ENCODE measurements around the gene CD44. TPM values are rescaled to one million over a fixed set of nuclear protein-coding genes. Genes with fewer than 3 reads are reported as not detected.

Gene CD44
- total RNA-seq, 4 donors from 2014 or later = 67.1 to 180 (median 84.8) TPM

DNA sequence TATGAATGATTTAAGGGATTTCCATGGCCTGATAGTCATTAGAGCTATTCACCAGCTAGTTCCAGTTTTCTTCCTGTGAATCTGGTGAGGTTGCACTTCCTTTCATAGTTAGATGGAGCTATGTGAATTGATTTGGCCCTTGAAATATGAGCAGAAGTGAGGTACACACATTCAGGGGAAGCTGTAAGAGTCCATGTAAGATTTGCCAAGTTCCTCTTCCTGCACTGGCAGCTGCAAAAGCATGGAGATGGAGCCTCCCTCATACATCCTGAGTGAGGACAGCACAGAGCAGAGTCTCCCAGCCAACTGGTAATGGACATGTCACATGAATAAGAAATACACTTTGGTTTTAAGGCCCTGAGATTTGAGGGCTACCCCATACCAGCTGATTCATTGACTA, 111.7 kb downstream of the CD44 start:
- no peak for TF ChIP-seq POLR2A (IDR thresholded peaks at IDR 0.05)
- Histone ChIP-seq H3K4me3 (no peak overlapping the region), H3K36me3 (no peaks in the 10 kb centered on the region), H3K9me3 (no peaks in the 10 kb centered on the region), H3K27ac (no peak overlapping the region), H3K27me3 (no peaks in the 10 kb centered on the region), H3K4me1 (no peaks in the 10 kb centered on the region)
- no peak for DNase-seq (ENCODE audit: low spot score in 2 of 2)

DNA sequence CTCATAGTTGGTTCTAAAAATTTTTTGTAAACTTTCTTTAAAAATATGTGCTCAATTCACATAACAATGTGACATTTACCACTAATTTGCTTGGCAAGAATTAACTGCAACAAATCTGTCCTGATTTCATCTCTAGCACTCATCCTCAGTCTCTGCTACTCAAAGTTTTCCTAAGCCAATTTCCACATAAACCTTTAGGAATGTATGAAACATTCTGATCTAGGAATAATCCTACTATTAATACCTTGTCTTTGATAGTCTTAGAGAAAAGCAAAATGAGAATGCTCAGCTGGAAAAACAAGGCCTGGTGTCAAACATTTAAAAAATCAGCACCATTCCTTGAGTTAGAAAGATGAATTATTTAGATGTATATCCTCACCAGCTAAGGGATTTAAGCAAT, 114.3 kb downstream of the CD44 start:
- H3K27me3 ChIP-seq = no peaks in the 10 kb centered on the region
- no peak for DNase-seq (ENCODE audit: low spot score in 2 of 2)
- no peaks in the 10 kb centered on the region for H3K36me3 ChIP-seq
- TF ChIP-seq CTCF (IDR thresholded peaks at IDR 0.05) (no peak), POLR2A (IDR thresholded peaks at IDR 0.05) (no peak), EP300 (IDR thresholded peaks at IDR 0.05) (no peak)
- H3K4me3 ChIP-seq = no peak overlapping the region
- H3K4me1 ChIP-seq = no peaks in the 10 kb centered on the region
- no peak overlapping the region for H3K27ac ChIP-seq
- H3K9me3 ChIP-seq = no peaks in the 10 kb centered on the region

GRCh38 chr11:35255514-35255913, 116.5 kb downstream of the CD44 start:
- no peak overlapping the region for H3K4me3 ChIP-seq
- H3K9me3 ChIP-seq = no peaks in the 10 kb centered on the region
- H3K27ac ChIP-seq = no peak overlapping the region
- DNase-seq (ENCODE audit: low spot score in 2 of 2) = no peak
- 87 to 92% methylated on average over 2 of the region's 2 CpGs for WGBS, 2 donors
- TF ChIP-seq POLR2A (IDR thresholded peaks at IDR 0.05) = no peak
- no peak for TF ChIP-seq EP300 (IDR thresholded peaks at IDR 0.05)
- no peak for TF ChIP-seq CTCF (IDR thresholded peaks at IDR 0.05)
- H3K27me3 ChIP-seq = no peaks in the 10 kb centered on the region
- no peaks in the 10 kb centered on the region for H3K36me3 ChIP-seq
- H3K4me1 ChIP-seq = no peaks in the 10 kb centered on the region

GRCh38 chr11:35256296-35256695, 117.3 kb downstream of the CD44 start:
- Histone ChIP-seq H3K4me3 (no peak overlapping the region), H3K4me1 (no peaks in the 10 kb centered on the region), H3K36me3 (no peaks in the 10 kb centered on the region), H3K27ac (no peak overlapping the region), H3K9me3 (no peaks in the 10 kb centered on the region), H3K27me3 (no peaks in the 10 kb centered on the region)
- DNase-seq (ENCODE audit: low spot score in 2 of 2) = no peak
- TF ChIP-seq POLR2A (IDR thresholded peaks at IDR 0.05) (no peak), EP300 (IDR thresholded peaks at IDR 0.05) (no peak), CTCF (IDR thresholded peaks at IDR 0.05) (no peak)

GRCh38 chr11:35257281-35257680, 118.3 kb downstream of the CD44 start:
- Histone ChIP-seq H3K27ac (no peak overlapping the region), H3K36me3 (no peaks in the 10 kb centered on the region), H3K27me3 (no peaks in the 10 kb centered on the region), H3K9me3 (no peaks in the 10 kb centered on the region), H3K4me3 (no peak overlapping the region), H3K4me1 (no peaks in the 10 kb centered on the region)
- no peak for TF ChIP-seq POLR2A (IDR thresholded peaks at IDR 0.05)
- TF ChIP-seq EP300 (IDR thresholded peaks at IDR 0.05) = no peak
- no peak for TF ChIP-seq CTCF (IDR thresholded peaks at IDR 0.05)
- no peak for DNase-seq (ENCODE audit: low spot score in 2 of 2)
- 47 to 52% methylated on average over 2 of the region's 2 CpGs for WGBS, 2 donors

DNA sequence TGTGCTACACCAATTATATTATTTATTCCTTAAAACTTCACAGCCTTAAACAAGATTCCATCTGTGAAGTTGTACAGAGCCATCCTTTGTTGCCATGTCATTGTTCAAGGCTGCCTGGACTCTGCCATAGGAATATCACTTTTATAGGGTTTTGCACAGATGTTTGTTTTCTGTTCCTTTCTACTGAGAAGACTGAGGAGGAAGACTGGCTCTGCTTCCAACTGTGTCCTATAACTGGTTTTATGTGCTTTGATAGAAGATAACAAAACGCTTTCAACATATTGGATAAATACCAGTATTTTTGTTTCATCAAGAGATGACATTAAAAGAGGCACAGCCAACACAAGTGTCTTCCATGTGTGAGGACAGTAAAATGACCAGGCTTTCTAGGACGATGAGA, 120.6 kb downstream of the CD44 start:
- 83 to 89% methylated on average over 2 of the region's 2 CpGs for WGBS, 2 donors
- H3K27me3 ChIP-seq = no peaks in the 10 kb centered on the region
- no peaks in the 10 kb centered on the region for H3K4me1 ChIP-seq
- H3K9me3 ChIP-seq = no peaks in the 10 kb centered on the region
- H3K4me3 ChIP-seq = no peak overlapping the region
- no peak overlapping the region for H3K27ac ChIP-seq
- no peak for DNase-seq (ENCODE audit: low spot score in 2 of 2)
- TF ChIP-seq EP300 (IDR thresholded peaks at IDR 0.05) (no peak), CTCF (IDR thresholded peaks at IDR 0.05) (no peak), POLR2A (IDR thresholded peaks at IDR 0.05) (no peak)
- no peaks in the 10 kb centered on the region for H3K36me3 ChIP-seq
